DMS153 (cell line): ENCODE results near the gene CAPSL.
"Not testable (repeated sequence)": the region's sequence is repeated elsewhere in the genome, so short reads cannot be mapped to it uniquely, and the experiment has no call there.

Experiments used
- DNase-seq: peaks from one replicate; lab custom pipeline; 2025; lab: John Stamatoyannopoulos, UW

The CAPSL gene

GRCh38 chr5:35904443-35905132, 33.8 kb downstream of the CAPSL start:
- DNase-seq = no peak

GRCh38 chr5:35903631-35904203, 34.7 kb downstream of the CAPSL start:
- no peak for DNase-seq

- DNase-seq = no peak
Measured at GRCh38 chr5:35902046-35902672, 36.3 kb downstream of the CAPSL start.

- DNase-seq = no peak
Measured at GRCh38 chr5:35900972-35901695, 37.3 kb downstream of the CAPSL start.

- DNase-seq = no peak
Measured at GRCh38 chr5:35899800-35900199, 38.6 kb downstream of the CAPSL start.

- no peak for DNase-seq
Measured at GRCh38 chr5:35898952-35899660, 39.3 kb downstream of the CAPSL start.

GRCh38 chr5:35894131-35894530, 44.3 kb downstream of the CAPSL start:
- no peak for DNase-seq

- DNase-seq = not testable (repeated sequence)
Measured at GRCh38 chr5:35892799-35893198, 45.6 kb downstream of the CAPSL start.

- DNase-seq = no peak
Measured at GRCh38 chr5:35890021-35891020, 48.1 kb downstream of the CAPSL start.

GRCh38 chr5:35887321-35888100, 50.9 kb downstream of the CAPSL start:
- no peak for DNase-seq

GRCh38 chr5:35886381-35886780, 52.0 kb downstream of the CAPSL start:
- no peak for DNase-seq

- no peak for DNase-seq
Measured at GRCh38 chr5:35884773-35885172, 53.6 kb downstream of the CAPSL start.

- DNase-seq = no peak
Measured at GRCh38 chr5:35884191-35884769, 54.1 kb downstream of the CAPSL start.

- DNase-seq = no peak
Measured at GRCh38 chr5:35881758-35882157, 56.7 kb downstream of the CAPSL start.

- no peak for DNase-seq
Measured at GRCh38 chr5:35880156-35880555, 58.3 kb downstream of the CAPSL start.

GRCh38 chr5:35879649-35880048, 58.8 kb downstream of the CAPSL start:
- no peak for DNase-seq

GRCh38 chr5:35879096-35879495, 59.3 kb downstream of the CAPSL start:
- no peak for DNase-seq

GRCh38 chr5:35878079-35878478, 60.3 kb downstream of the CAPSL start:
- DNase-seq = no peak

GRCh38 chr5:35877655-35878054, 60.8 kb downstream of the CAPSL start:
- no peak for DNase-seq

- no peak for DNase-seq
Measured at GRCh38 chr5:35876922-35877321, 61.5 kb downstream of the CAPSL start.
